ENCODE results near the gene MARCHF3. TPM values are rescaled to one million over a fixed set of nuclear protein-coding genes. Genes with fewer than 3 reads are reported as not detected.
"Not testable (repeated sequence)": the region's sequence is repeated elsewhere in the genome, so short reads cannot be mapped to it uniquely, and the experiment has no call there.

MARCHF3 gene
- polyA plus RNA-seq, 6 donors from 2014 or later = 63.4 to 81.0 (median 71.7) TPM

- no peak overlapping the region for H3K4me3 Mint-ChIP-seq
- DNase-seq (no peak), ATAC-seq (ENCODE audit: low read depth in 2 of 2) (no peak)
- no peaks in the 10 kb centered on the region for H3K9me3 Mint-ChIP-seq
- H3K27ac Mint-ChIP-seq = peak overlapping the region in 1 of 6 donors; percentile 34
- no peaks in the 10 kb centered on the region for H3K27me3 Mint-ChIP-seq
- peaks cover 0 to 5% of the 10 kb centered on the region in 2 donors for H3K36me3 Mint-ChIP-seq
- H3K4me1 Mint-ChIP-seq = peaks cover 4 to 14% (median 5%) of the 10 kb centered on the region in 3 donors
Measured at GRCh38 chr5:127040796-127041520, 10.6 kb upstream of the MARCHF3 start.

GRCh38 chr5:127038550-127038949 lies 8.2 kb upstream of the MARCHF3 start:
- Mint-ChIP-seq H3K36me3 (peaks cover 0 to 5% of the 10 kb centered on the region in 2 donors), H3K9me3 (no peaks in the 10 kb centered on the region), H3K27me3 (no peaks in the 10 kb centered on the region), H3K4me3 (no peak overlapping the region), H3K4me1 (peaks cover 4 to 14% (median 5%) of the 10 kb centered on the region in 3 donors), H3K27ac (no peak overlapping the region)
- ATAC-seq (ENCODE audit: low read depth in 2 of 2) (no peak), DNase-seq (no peak)

DNA sequence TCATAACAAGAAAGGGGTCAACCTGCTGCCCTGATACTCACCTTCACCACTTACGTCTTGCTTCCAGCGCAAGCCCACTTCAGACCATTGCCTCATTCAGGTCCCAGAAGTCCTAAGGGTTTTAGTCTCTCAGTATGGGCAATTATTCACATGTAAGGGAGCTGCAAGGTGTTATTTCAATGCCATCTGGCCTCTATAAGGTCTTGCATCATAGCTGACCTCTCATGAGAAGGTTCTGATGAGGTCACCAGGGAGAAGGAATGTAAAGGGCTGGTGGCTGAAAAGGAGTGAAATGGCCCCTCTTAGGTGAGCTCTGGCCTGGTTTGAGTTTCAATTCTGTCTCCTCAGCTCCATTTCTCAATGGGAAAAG lies 1.5 kb upstream of the MARCHF3 start:
- Mint-ChIP-seq H3K9me3 (no peaks in the 10 kb centered on the region), H3K27me3 (no peaks in the 10 kb centered on the region), H3K36me3 (no peaks in the 10 kb centered on the region), H3K4me1 (peaks cover 20 to 34% (median 29%) of the 10 kb centered on the region in 3 donors), H3K27ac (peak overlapping the region in 4 of 6 donors; percentile 19 to 97 (median 71)), H3K4me3 (peak overlapping the region; percentile 91 to 98 (median 96))
- ATAC-seq (ENCODE audit: low read depth in 2 of 2) (no peak), DNase-seq (no peak)

DNA sequence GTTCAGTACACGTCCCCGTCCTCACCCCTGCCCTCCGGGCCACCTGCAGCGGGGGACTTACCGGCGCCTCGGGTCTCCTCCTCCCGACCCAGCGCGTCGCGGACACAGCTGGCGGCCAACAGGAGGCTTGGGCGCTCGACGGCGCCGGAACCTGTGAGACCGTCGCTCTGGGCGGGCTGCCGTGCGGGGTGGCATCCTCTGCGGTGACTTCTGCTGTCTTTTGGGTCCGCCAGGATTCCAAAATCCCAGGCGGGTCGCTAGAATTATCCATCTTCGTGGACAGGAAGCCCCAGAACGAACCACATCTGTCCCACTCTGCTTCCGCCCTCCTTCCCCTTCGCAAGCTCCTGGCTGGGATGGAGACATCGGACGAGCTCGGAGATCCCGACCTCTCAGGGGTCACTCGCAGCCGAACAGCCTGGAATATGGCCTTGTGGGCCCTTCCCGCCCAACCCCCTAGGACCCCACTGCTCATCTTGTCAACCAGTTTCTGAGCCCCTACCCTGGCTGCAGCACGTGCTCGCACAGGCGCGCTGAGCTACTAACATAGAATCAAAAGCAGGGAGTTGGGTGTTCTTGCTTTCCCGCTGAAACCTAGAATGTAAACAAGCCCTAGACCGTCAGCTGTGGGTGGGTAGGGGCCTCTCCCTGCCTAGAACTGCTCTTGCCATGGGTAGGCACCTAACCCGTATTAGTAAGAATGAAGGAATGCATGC lies 947 bp upstream of the MARCHF3 start:
- Mint-ChIP-seq H3K4me1 (peaks cover 20 to 37% (median 32%) of the 10 kb centered on the region in 3 donors), H3K4me3 (peak overlapping the region; percentile 91 to 98 (median 96)), H3K27ac (peak overlapping the region; percentile 91 to 97 (median 96)), H3K9me3 (no peaks in the 10 kb centered on the region), H3K27me3 (no peaks in the 10 kb centered on the region), H3K36me3 (no peaks in the 10 kb centered on the region)
- DNase-seq (no peak), ATAC-seq (ENCODE audit: low read depth in 2 of 2) (peak; percentile 11 to 14)

DNA sequence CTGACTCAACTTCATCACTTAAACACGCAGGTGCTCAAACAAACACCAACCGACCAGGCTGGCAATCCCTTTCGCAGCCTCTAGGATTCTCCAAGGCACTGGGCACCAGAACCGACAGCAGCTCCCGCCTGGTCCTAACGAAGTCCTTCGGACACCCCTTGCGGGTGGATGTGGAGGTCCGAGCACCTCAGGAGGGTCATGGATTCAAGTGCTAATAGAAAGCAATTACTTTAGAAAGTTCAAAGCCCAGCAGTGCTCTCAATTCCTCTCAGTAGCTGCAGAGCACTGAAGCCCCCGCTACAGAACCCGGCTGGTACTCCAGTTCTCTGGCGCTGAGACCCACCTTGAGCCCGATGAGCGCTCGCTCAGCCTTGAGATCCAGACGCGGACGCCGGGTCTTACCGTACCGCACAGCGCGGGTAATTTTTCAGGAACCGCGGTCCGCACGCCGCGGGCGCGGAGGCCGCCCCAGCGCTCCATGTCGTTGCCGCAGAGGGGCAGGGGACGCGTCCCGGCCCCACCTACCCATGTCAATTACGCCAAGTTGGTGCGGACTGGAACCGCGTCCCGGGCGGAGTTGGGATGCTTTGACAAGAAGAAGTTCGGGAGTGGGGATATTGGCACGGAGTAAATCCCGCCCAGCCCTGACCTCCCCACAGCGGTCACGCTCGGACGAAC lies 638 bp downstream of the MARCHF3 start:
- Mint-ChIP-seq H3K27ac (peak overlapping the region; percentile 8 to 96 (median 92)), H3K9me3 (no peaks in the 10 kb centered on the region), H3K4me3 (peak overlapping the region; percentile 91 to 98 (median 96)), H3K36me3 (no peaks in the 10 kb centered on the region), H3K27me3 (no peaks in the 10 kb centered on the region), H3K4me1 (peaks cover 32 to 47% (median 44%) of the 10 kb centered on the region in 3 donors)
- DNase-seq (peak; percentile 47), ATAC-seq (ENCODE audit: low read depth in 2 of 2) (peak; percentile 5 to 6)

DNA sequence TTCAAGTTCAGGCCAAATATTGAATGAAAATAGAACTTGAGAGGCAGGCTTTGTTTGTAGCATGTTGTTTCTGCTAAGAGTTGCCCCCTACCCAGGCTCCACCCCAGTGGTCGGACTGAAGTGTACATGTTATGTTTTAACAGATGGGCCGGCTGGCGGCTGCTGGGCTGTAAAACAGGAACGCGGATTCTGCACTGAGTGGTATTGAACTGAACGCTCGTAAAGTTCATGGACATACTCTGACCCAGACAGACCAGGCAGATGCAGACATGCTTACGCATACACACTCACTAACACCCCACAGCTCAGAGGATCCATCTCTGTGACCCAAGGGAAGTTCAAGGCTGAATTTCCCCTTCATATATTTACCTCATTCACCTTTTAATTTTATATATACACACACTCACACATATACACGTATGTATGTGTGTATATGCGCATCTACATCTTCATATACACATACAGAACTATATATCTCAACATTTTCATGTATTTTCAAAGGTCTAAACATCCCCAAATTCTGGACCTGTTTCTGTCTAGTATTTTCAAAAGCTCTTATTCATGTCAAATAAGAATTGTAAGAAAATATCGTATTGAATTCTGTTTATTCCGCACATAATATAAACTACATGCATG lies 1.4 kb downstream of the MARCHF3 start:
- Mint-ChIP-seq H3K4me3 (peak overlapping the region; percentile 91 to 98 (median 96)), H3K36me3 (no peaks in the 10 kb centered on the region), H3K4me1 (peaks cover 38 to 53% (median 50%) of the 10 kb centered on the region in 3 donors), H3K27ac (peak overlapping the region; percentile 39 to 96 (median 92)), H3K9me3 (no peaks in the 10 kb centered on the region), H3K27me3 (no peaks in the 10 kb centered on the region)
- ATAC-seq (ENCODE audit: low read depth in 2 of 2) (peak; percentile 6 to 20), DNase-seq (peak; percentile 52)

GRCh38 chr5:127027539-127027938 lies 2.8 kb downstream of the MARCHF3 start:
- H3K4me3 Mint-ChIP-seq = peak overlapping the region in 5 of 8 donors; percentile 5 to 41 (median 25)
- H3K4me1 Mint-ChIP-seq = peaks cover 41 to 59% (median 57%) of the 10 kb centered on the region in 3 donors
- no peaks in the 10 kb centered on the region for H3K9me3 Mint-ChIP-seq
- H3K36me3 Mint-ChIP-seq = no peaks in the 10 kb centered on the region
- DNase-seq (no peak), ATAC-seq (ENCODE audit: low read depth in 2 of 2) (no peak)
- peak overlapping the region in 1 of 6 donors; percentile 54 for H3K27ac Mint-ChIP-seq
- H3K27me3 Mint-ChIP-seq = no peaks in the 10 kb centered on the region

GRCh38 chr5:127026166-127026565 lies 4.2 kb downstream of the MARCHF3 start:
- H3K4me1 Mint-ChIP-seq = peaks cover 45 to 62% (median 59%) of the 10 kb centered on the region in 3 donors
- peak overlapping the region in 2 of 6 donors; percentile 53 to 59 for H3K27ac Mint-ChIP-seq

GRCh38 chr5:127025467-127025866 lies 4.9 kb downstream of the MARCHF3 start:
- Mint-ChIP-seq H3K27me3 (no peaks in the 10 kb centered on the region), H3K4me3 (peak overlapping the region in 3 of 8 donors; percentile 0 to 25 (median 8)), H3K36me3 (no peaks in the 10 kb centered on the region), H3K4me1 (peaks cover 49 to 69% (median 64%) of the 10 kb centered on the region in 3 donors), H3K9me3 (no peaks in the 10 kb centered on the region), H3K27ac (peak overlapping the region in 4 of 6 donors; percentile 10 to 53 (median 32))
- ATAC-seq (ENCODE audit: low read depth in 2 of 2) = no peak
- no peak for DNase-seq

More at GRCh38 chr5:127026166-127026565, 4.2 kb downstream of the MARCHF3 start:
- no peaks in the 10 kb centered on the region for H3K36me3 Mint-ChIP-seq
- H3K9me3 Mint-ChIP-seq = no peaks in the 10 kb centered on the region
- no peak for DNase-seq
- H3K4me3 Mint-ChIP-seq = peak overlapping the region in 1 of 8 donors; percentile 25
- ATAC-seq (ENCODE audit: low read depth in 2 of 2) = no peak
- no peaks in the 10 kb centered on the region for H3K27me3 Mint-ChIP-seq

- Mint-ChIP-seq H3K9me3 (no peaks in the 10 kb centered on the region), H3K36me3 (no peaks in the 10 kb centered on the region), H3K27me3 (no peaks in the 10 kb centered on the region), H3K27ac (peak overlapping the region in 1 of 6 donors; percentile 11), H3K4me3 (no peak overlapping the region), H3K4me1 (peaks cover 56 to 75% (median 71%) of the 10 kb centered on the region in 3 donors)
- no peak for DNase-seq
- no peak for ATAC-seq (ENCODE audit: low read depth in 2 of 2)
Measured at GRCh38 chr5:127024821-127025220, 5.5 kb downstream of the MARCHF3 start.

GRCh38 chr5:127023552-127024191 lies 6.7 kb downstream of the MARCHF3 start:
- H3K9me3 Mint-ChIP-seq; ATAC-seq (ENCODE audit: low read depth in 2 of 2); H3K27me3 Mint-ChIP-seq; H3K36me3 Mint-ChIP-seq; DNase-seq: not testable (repeated sequence)
- peak overlapping the region in 3 of 6 donors; percentile 37 to 58 (median 49) for H3K27ac Mint-ChIP-seq
- peaks cover 56 to 75% (median 72%) of the 10 kb centered on the region in 3 donors for H3K4me1 Mint-ChIP-seq
- H3K4me3 Mint-ChIP-seq = peak overlapping the region in 2 of 8 donors; percentile 24 to 31

DNA sequence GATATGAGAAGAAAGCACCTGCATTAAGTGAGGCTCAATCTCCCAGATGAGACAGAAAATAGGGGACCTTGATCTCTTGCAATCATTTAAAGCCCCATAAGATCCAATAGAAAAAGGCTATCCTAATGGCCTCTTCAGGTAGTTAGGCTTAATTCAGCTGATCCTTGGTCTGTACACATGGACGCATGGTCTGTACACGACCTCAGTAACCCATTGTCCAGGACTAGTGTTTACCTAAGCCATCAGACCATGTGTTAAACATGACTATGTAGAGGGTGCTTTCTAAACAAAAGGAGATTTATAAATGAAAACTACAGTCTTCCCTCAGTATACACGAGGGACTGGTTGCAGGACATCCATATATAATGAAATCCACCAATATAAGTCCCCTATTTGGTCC lies 7.5 kb downstream of the MARCHF3 start:
- Mint-ChIP-seq H3K4me3 (no peak overlapping the region), H3K4me1 (peaks cover 56 to 76% (median 65%) of the 10 kb centered on the region in 3 donors), H3K36me3 (no peaks in the 10 kb centered on the region), H3K27me3 (no peaks in the 10 kb centered on the region), H3K27ac (peak overlapping the region in 1 of 6 donors; percentile 29), H3K9me3 (no peaks in the 10 kb centered on the region)
- DNase-seq (no peak), ATAC-seq (ENCODE audit: low read depth in 2 of 2) (no peak)

Data from naive B cell (primary cell).